Ovary (tissue), 9 donors: Measurements from ENCODE around the gene RNF43. TPM values are rescaled to one million over a fixed set of nuclear protein-coding genes. Genes with fewer than 3 reads are reported as not detected.

Experiments
- DNase-seq, 5 donors: peaks; one replicate each; pipeline ENCODE4 v3.0.0-alpha.2; 2019 to 2020
- H3K27ac ChIP-seq, 2 donors: fragments of 200-600 bp; one replicate each; pipeline versions ENCODE4 v1.5.1 to v1.8.0; 2019 to 2022
- H3K27me3 ChIP-seq: fragments of 200-600 bp; one replicate; pipeline ENCODE4 v1.8.0; 2022
- H3K36me3 ChIP-seq: fragments of 200-600 bp; sonication (generic); one replicate; pipeline ENCODE4 v1.5.1; 2019
- H3K4me1 ChIP-seq: one replicate; pipeline ENCODE4 v1.8.1; 2013; ENCODE audit warnings: mild to moderate bottlenecking, moderate library complexity; ENCODE audit not compliant: insufficient read depth
- H3K4me3 ChIP-seq: fragments of 200-600 bp; sonication (generic); one replicate; pipeline ENCODE4 v1.5.1; 2017
- H3K9me3 ChIP-seq, 2 donors: fragments of 200-600 bp in 1 of 2; sonication (generic) in 1 of 2; one replicate each; pipeline versions ENCODE4 v1.5.1 to v1.8.1; 2013 to 2019; ENCODE audit warnings: mild to moderate bottlenecking in 1 of 2, moderate library complexity in 1 of 2
- CTCF ChIP-seq, 3 donors: fragments of 450-650 bp in 2 of 3; fragments of 200-600 bp in 1 of 3; IDR thresholded peaks; one replicate each; pipeline versions ENCODE4 v1.5.1 to v1.8.0; 2016 to 2022; ENCODE audit warnings: antibody characterized with exemption in 3 of 3, mild to moderate bottlenecking in 1 of 3
- EP300 ChIP-seq: sonication (generic); formaldehyde crosslinking; IDR thresholded peaks from one replicate; pipeline ENCODE4 v1.6.1; 2017; ENCODE audit warnings: antibody characterized with exemption
- POLR2A ChIP-seq: fragments of 450-650 bp; IDR thresholded peaks from one replicate; pipeline ENCODE4 v1.6.1; 2017; ENCODE audit warnings: antibody characterized with exemption, mild to moderate bottlenecking, moderate library complexity
- WGBS, 3 donors: extraction: QIAGEN DNeasy Blood & Tissue Kit in 1 of 3; methylation state at CpG; one replicate each; pipeline versions ENCODE4 v1.1.5 to v1.1.7; 2013 to 2017; 5-methylcytosine and 5-hydroxymethylcytosine counted together
- intact Hi-C, 4 donors: fragments of 100-400 bp; cut with DNase I; formaldehyde crosslinking; loops; one replicate each; pipeline versions ENCODE4 v1.11.0 to v1.15.1; 2022 to 2023
- polyA plus RNA-seq, 2 donors: library from polyadenylated mRNA; stranded (reverse); fragments of 200-250 nt in 1 of 2; fragments of 350-450 nt in 1 of 2; fragmentation: Illumina TruSeq in 1 of 2; extraction: RNeasy Lipid Tissue Mini Kit (QIAGEN cat#74804) in 1 of 2; gene quantifications; one replicate each; pipeline ENCODE4 v1.2.3, GENCODE V29; 2013 to 2014
- total RNA-seq, 7 donors: library from RNA; depleted of rRNA in 2 of 7; stranded (reverse); fragments of >200 nt in 2 of 7; fragmentation: NEBNext Ultra II Directional in 3 of 7; extraction: Animal tissue kit (Norgen Biotek cat#: 25700) in 3 of 7; gene quantifications; one replicate each; pipeline versions ENCODE4 v1.1.0 to v1.2.4, GENCODE V29; 2016 to 2023
- donor health status: DM: no; HTN: no; CAD: no; lungs with moderate emphysema.
- donor health status: DM: no; HTN: no; CAD: no.
- donor health status: Bipolar disorder and iron deficiency.
- donor health status: DM: yes; HTN: yes; CAD: no.
- donor health status: DM: no; HTN: no; CAD: no.
- donor health status: DM: yes; HTN: yes; CAD: no.

The RNF43 gene
- total and polyA plus RNA-seq, 9 donors, result 0.21 to 5.6 (median 1.3) TPM

- Histone ChIP-seq H3K27me3 (no peaks in the 10 kb centered on the region), H3K27ac (no peak overlapping the region), H3K36me3 (no peaks in the 10 kb centered on the region), H3K9me3 (no peaks in the 10 kb centered on the region), H3K4me1 (no peaks in the 10 kb centered on the region), H3K4me3 (no peak overlapping the region)
- intact Hi-C loops, result no loop called here
- no peak for DNase-seq
- 80 to 88% (median 83%) methylated on average over 9 of the region's 9 CpGs for WGBS, 3 donors
- TF ChIP-seq EP300 (no peak), CTCF (IDR thresholded peaks at IDR 0.05) (no peak), POLR2A (no peak)
Observed at GRCh38 chr17:58370716-58371115, 46.6 kb downstream of the RNF43 start.

DNA sequence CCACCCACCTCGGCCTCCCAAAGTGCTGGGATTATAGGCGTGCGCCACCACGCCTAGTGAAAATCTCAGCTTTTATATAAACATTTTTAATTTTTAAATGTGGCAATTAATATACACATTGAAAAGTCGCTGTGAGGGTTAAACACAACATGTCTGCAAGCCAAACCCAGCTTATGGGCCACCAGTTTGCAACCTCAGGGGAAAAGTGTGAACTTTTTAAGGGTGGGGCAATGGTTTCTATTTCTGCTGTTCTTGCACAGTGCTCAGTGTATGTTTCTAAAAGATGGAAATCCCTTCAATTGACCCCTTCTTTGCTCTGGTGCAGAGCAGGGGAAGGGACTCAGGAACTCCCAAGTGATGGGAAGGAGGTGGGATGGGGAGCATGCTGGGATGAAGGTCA lies 47.0 kb downstream of the RNF43 start:
- no peaks in the 10 kb centered on the region for H3K36me3 ChIP-seq
- DNase-seq, result no peak
- intact Hi-C loops, result no loop called here
- WGBS, 3 donors, result 88 to 96% (median 93%) methylated on average over 5 of the region's 5 CpGs
- H3K27me3 ChIP-seq, result no peaks in the 10 kb centered on the region
- H3K4me1 ChIP-seq, result no peaks in the 10 kb centered on the region
- H3K9me3 ChIP-seq, result no peaks in the 10 kb centered on the region
- H3K4me3 ChIP-seq, result no peak overlapping the region
- H3K27ac ChIP-seq, result no peak overlapping the region
- TF ChIP-seq EP300, result no peak
- no peak for TF ChIP-seq POLR2A
- no peak for TF ChIP-seq CTCF (IDR thresholded peaks at IDR 0.05)

DNA sequence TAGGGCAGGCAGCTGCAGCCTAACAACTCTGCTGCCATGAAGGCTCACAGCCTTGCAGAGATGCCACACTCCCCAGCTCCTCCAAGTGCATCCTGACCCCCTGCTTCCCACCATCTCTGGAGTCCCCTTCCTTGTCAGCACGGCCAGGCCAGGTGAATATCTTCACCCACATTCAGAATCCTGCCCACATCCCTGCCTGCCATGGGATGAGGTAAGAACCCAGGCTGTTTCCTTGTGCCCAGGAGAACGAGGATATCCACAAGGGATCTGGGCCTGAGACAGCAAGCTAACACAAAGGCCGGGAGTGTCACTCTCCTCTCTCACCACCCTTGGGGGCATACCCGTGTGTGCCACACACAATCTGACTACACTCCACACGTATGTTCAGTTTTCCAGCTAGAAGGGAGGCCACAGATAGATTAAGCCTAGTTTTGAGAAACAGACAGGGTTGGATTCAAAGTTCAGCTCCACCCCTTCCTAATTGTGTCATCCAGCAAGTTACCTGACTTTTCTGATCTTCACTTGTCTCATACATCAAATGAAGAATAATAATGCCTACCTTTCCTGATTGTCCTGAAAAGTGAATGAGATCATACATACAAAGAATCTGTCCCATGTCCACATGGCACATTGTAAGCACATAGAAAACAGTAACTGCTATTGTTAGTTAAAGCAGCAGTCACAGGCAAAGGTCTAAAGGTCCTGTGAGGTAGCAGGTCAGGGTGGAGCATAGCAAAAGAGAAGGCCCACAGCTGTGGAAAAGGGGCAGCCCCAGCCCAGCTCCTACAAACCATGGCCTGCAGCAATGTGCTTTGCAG lies 47.9 kb downstream of the RNF43 start:
- TF ChIP-seq EP300 (no peak), CTCF (IDR thresholded peaks at IDR 0.05) (no peak)
- Histone ChIP-seq H3K36me3 (no peaks in the 10 kb centered on the region), H3K4me3 (no peak overlapping the region), H3K27ac (no peak overlapping the region), H3K4me1 (no peaks in the 10 kb centered on the region), H3K27me3 (no peaks in the 10 kb centered on the region), H3K9me3 (no peaks in the 10 kb centered on the region)
- no peak for DNase-seq
- 62 to 67% (median 65%) methylated on average over 5 of the region's 5 CpGs for WGBS, 3 donors
- intact Hi-C loops, result no loop called here

GRCh38 chr17:58368860-58369213 lies 48.5 kb downstream of the RNF43 start:
- intact Hi-C loops, result no loop called here
- no peaks in the 10 kb centered on the region for H3K36me3 ChIP-seq
- H3K27me3 ChIP-seq, result no peaks in the 10 kb centered on the region
- no peaks in the 10 kb centered on the region for H3K9me3 ChIP-seq
- H3K27ac ChIP-seq, result no peak overlapping the region
- TF ChIP-seq CTCF (IDR thresholded peaks at IDR 0.05) (no peak), POLR2A (no peak), EP300 (no peak)
- H3K4me1 ChIP-seq, result no peaks in the 10 kb centered on the region
- DNase-seq, result no peak
- H3K4me3 ChIP-seq, result no peak overlapping the region
- 54 to 63% (median 56%) methylated on average over 3 of the region's 3 CpGs for WGBS, 3 donors

Other genes starting within 250 kb of the RNF43 start
- not detected for gene EPX, start 224.8 kb downstream of the RNF43 start, total RNA-seq
- gene EPX, start 224.8 kb downstream of the RNF43 start, polyA plus RNA-seq, result not detected
- gene MKS1, start 198.3 kb downstream of the RNF43 start, total RNA-seq, result 10 to 100 TPM; 10.0 to 26.0 (median 19.9) TPM
- gene MKS1, start 198.3 kb downstream of the RNF43 start, polyA plus RNA-seq, result 10 to 100 TPM; 12.6 to 15.5 TPM
- gene LPO, start 178.9 kb downstream of the RNF43 start, total RNA-seq, result 1 to 10 TPM in 1 of 7 donors, under 1 TPM in 1, not detected in 5; 0.32 to 1.6 TPM
- gene LPO, start 178.9 kb downstream of the RNF43 start, polyA plus RNA-seq, result not detected
- gene MPO, start 136.6 kb downstream of the RNF43 start, total RNA-seq, result under 1 TPM in 3 of 7 donors, not detected in 4; 0.11 to 0.67 (median 0.15) TPM
- under 1 TPM; 0.02 to 0.05 TPM for gene MPO, start 136.6 kb downstream of the RNF43 start, polyA plus RNA-seq
- gene TSPOAP1, start 88.7 kb downstream of the RNF43 start, total RNA-seq, result 10 to 100 TPM; 22.8 to 49.1 (median 37.5) TPM
- gene TSPOAP1, start 88.7 kb downstream of the RNF43 start, polyA plus RNA-seq, result 10 to 100 TPM in 1 of 2 donors, 1 to 10 TPM in 1; 8.3 to 46.2 TPM
- gene SUPT4H1, start 65.3 kb downstream of the RNF43 start, total RNA-seq, result 10 to 100 TPM; 43.7 to 73.6 (median 50.0) TPM
- 100 to 1,000 TPM in 1 of 2 donors, 10 to 100 TPM in 1; 86.2 to 182 TPM for gene SUPT4H1, start 65.3 kb downstream of the RNF43 start, polyA plus RNA-seq
- gene HSF5, start 70.9 kb upstream of the RNF43 start, total RNA-seq, result not detected
- under 1 TPM; 0.05 TPM for gene HSF5, start 70.9 kb upstream of the RNF43 start, polyA plus RNA-seq
- 10 to 100 TPM; 23.8 to 60.1 (median 27.7) TPM for gene MTMR4, start 97.1 kb upstream of the RNF43 start, total RNA-seq
- 10 to 100 TPM; 14.5 to 28.7 TPM for gene MTMR4, start 97.1 kb upstream of the RNF43 start, polyA plus RNA-seq